HG03378 (cell line): Measurements from ENCODE around the gene CHRDL2.
A peak's percentile ranks its signal among the peaks of the same experiment; 100 is the strongest.
"Not testable (repeated sequence)": the region's sequence is repeated elsewhere in the genome, so short reads cannot be mapped to it uniquely, and the experiment has no call there.

ENCODE experiments used
- ATAC-seq: cut with Tn5 transposase; IDR thresholded peaks from one replicate; pipeline ENCODE4 v1.9.1; 2021; ENCODE audit warnings: mild to moderate bottlenecking, moderate library complexity; ENCODE audit not compliant: unreplicated experiment

The CHRDL2 gene

GRCh38 chr11:74731301-74732094, at the start of gene CHRDL2:
Gene CHRDL2 (minus strand): TSS chr11:74731426. CDS start chr11:74730888, 538 bp downstream.
- ATAC-seq: no peak

- no peak for ATAC-seq
Observed at GRCh38 chr11:74780248-74781005, 49.2 kb upstream of the CHRDL2 start.

- no peak for ATAC-seq
Observed at GRCh38 chr11:74778581-74778980, 47.4 kb upstream of the CHRDL2 start.

- no peak for ATAC-seq
Observed at GRCh38 chr11:74777877-74778276, 46.7 kb upstream of the CHRDL2 start.

GRCh38 chr11:74777038-74777437, 45.8 kb upstream of the CHRDL2 start:
- ATAC-seq: no peak

GRCh38 chr11:74776546-74776945, 45.3 kb upstream of the CHRDL2 start:
- no peak for ATAC-seq

- ATAC-seq: no peak
Observed at GRCh38 chr11:74775762-74776161, 44.5 kb upstream of the CHRDL2 start.

- ATAC-seq: no peak
Observed at GRCh38 chr11:74773476-74773875, 42.2 kb upstream of the CHRDL2 start.

GRCh38 chr11:74771139-74771538, 39.9 kb upstream of the CHRDL2 start:
- ATAC-seq: no peak

- ATAC-seq: no peak
Observed at GRCh38 chr11:74770456-74770855, 39.2 kb upstream of the CHRDL2 start.

- no peak for ATAC-seq
Observed at GRCh38 chr11:74769055-74769707, 38.0 kb upstream of the CHRDL2 start.

- peak; percentile 57 for ATAC-seq
Observed at GRCh38 chr11:74768172-74768651, 37.0 kb upstream of the CHRDL2 start.

GRCh38 chr11:74766905-74767304, 35.7 kb upstream of the CHRDL2 start:
- ATAC-seq: no peak

GRCh38 chr11:74756571-74756970, 25.3 kb upstream of the CHRDL2 start:
- ATAC-seq: no peak

- no peak for ATAC-seq
Observed at GRCh38 chr11:74755395-74755995, 24.3 kb upstream of the CHRDL2 start.

- no peak for ATAC-seq
Observed at GRCh38 chr11:74754507-74755252, 23.5 kb upstream of the CHRDL2 start.

- no peak for ATAC-seq
Observed at GRCh38 chr11:74751303-74751702, 20.1 kb upstream of the CHRDL2 start.

GRCh38 chr11:74750598-74750997, 19.4 kb upstream of the CHRDL2 start:
- not testable (repeated sequence) for ATAC-seq

GRCh38 chr11:74749965-74750296, 18.7 kb upstream of the CHRDL2 start:
- ATAC-seq: no peak

- peak; percentile 30 for ATAC-seq
Observed at GRCh38 chr11:74749127-74749964, 18.1 kb upstream of the CHRDL2 start.
